Astrocyte of the cerebellum (primary cell): ENCODE data around the gene HOXA2.

Experiments
- DNase-seq: peaks from one replicate; pipeline ENCODE4 v3.0.0-alpha.2; 2011; ENCODE audit warnings: low read depth
- H3K4me3 ChIP-seq: 2 replicates; pipeline ENCODE4 v1.5.1; 2011; ENCODE audit warnings: mild to moderate bottlenecking, low read depth, low read length, moderate library complexity
- CTCF ChIP-seq: IDR thresholded peaks from 2 replicates; pipeline ENCODE4 v1.5.1; 2012; ENCODE audit warnings: low read length, low read depth, moderate library complexity, mild to moderate bottlenecking; ENCODE audit errors: missing control alignments
- in situ Hi-C: cut with HindIII; loops from 2 replicates; pipeline ENCODE4 v1.10.0; 2017; ENCODE audit warnings: low sequenced_read_pairs

HOXA2 gene

GRCh38 chr7:27124902-27125689, 22.6 kb upstream of the HOXA2 start:
- TF ChIP-seq CTCF: no peak
- no peak overlapping the region for H3K4me3 ChIP-seq
- in situ Hi-C loops: no loop called here
- no peak for DNase-seq

GRCh38 chr7:27124096-27124901, 21.8 kb upstream of the HOXA2 start:
- peak; percentile 86 for DNase-seq
- H3K4me3 ChIP-seq: peak overlapping the region; percentile 50
- in situ Hi-C loops: no loop called here
- no peak for TF ChIP-seq CTCF

DNA sequence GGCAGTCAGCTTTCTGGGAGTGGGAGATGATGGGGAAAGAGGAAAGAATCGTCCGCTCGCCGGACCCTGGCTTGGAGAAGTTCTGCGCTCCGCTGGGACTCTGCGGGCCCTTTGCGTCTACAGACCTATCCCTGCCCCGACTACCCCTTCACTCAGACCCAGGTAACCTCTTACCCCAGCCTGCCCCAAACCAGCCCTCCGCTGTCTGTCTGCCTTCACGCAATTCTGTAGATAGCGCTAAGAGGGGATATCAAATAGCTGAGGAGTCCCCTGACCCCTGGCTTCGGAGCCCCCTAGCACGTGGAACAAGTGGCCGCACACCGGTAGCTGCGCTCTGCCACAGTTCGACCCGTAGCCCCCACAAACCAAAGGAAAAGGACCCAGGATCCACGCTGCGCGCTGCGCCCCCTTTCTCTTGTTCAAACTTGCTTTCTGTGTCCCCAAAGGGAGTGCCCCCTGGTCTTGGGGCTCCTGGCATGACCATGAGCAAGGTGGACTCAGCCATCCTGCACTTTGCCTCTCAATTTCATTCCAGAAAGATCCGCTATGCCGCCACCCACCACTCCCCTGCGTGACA, 21.1 kb upstream of the HOXA2 start:
- TF ChIP-seq CTCF: no peak
- in situ Hi-C loops: no loop called here
- H3K4me3 ChIP-seq: peak overlapping the region; percentile 50

GRCh38 chr7:27123007-27123476, 20.6 kb upstream of the HOXA2 start:
- H3K4me3 ChIP-seq: peak overlapping the region; percentile 50
- TF ChIP-seq CTCF: no peak
- in situ Hi-C loops: no loop called here
- DNase-seq: no peak

More for the DNA sequence above, 21.1 kb upstream of the HOXA2 start:
- no peak for DNase-seq

- no peak for DNase-seq
- in situ Hi-C loops: no loop called here
- TF ChIP-seq CTCF: no peak
- peak overlapping the region; percentile 50 for H3K4me3 ChIP-seq
Measured at GRCh38 chr7:27122077-27122910, 19.8 kb upstream of the HOXA2 start.

DNA sequence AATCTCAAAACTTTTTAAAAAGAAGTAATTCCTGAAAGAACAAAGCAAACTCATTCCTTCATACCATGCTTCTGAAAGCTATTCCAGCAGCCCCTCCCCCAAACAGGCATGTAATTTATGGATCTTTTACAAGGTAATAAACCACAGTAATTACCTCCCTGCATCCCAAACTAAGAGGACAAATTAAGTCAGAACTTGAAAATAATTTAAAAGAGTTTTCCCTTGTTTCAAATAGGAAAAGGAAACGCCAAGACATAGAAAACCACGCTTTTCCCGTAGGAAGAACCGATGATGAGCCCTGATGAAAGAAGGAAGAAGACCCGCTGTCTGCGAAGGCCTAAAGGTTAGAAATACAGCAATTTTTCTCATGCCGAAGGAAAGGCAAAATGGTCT, 19.2 kb upstream of the HOXA2 start:
- no peak for DNase-seq
- H3K4me3 ChIP-seq: peak overlapping the region; percentile 50
- no peak for TF ChIP-seq CTCF
- in situ Hi-C loops: no loop called here
